Measurements from ENCODE around the gene ERICH6. TPM values are rescaled to one million over a fixed set of nuclear protein-coding genes. Genes with fewer than 3 reads are reported as not detected.

ERICH6 gene
- total RNA-seq: not detected

DNA sequence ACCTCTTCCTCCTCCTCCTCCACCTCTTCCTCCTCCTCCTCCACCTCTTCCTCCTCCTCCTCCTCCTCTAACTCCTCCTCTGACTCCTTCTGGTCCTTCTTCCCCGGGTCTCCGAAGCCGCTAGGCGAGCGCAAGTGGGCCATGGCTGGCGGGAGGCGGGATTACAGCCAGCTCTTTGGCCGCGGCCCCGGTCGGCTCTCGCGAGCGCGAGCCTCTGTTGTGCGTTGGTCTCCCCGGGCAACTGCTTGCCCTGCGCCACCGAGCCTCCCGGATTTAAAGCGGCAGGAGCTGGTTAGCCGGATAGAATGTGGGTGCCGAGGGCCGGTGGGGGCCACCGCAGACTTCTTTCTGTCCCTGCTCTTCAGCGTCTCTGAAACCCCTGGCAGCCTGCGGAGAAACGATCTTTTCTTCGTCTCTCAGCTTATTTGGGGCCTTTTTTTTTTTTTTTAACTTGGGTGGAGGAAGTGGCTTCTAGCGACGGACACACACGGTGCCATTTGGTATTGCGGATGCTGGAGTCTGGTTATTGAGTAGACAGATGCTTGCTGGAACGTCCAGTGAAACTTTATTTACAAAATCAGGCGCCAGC lies at the start of gene ERICH6:
TSS of gene ERICH6 (minus strand) at position 165 of the 589 bp plus-strand sequence. CDS start at position 143, 22 bp downstream.
- Histone ChIP-seq H3K27me3 (no peaks in the 10 kb centered on the region), H3K27ac (peak within 1 kb of the TSS; percentile 84), H3K4me1 (peaks cover 6% of the 10 kb centered on the region), H3K9me3 (no peaks in the 10 kb centered on the region), H3K36me3 (no peaks in the 10 kb centered on the region), H3K4me3 (peak within 1 kb of the TSS; percentile 41 to 67)
- TF ChIP-seq POLR2AphosphoS5 (IDR thresholded peaks at IDR 0.05; ENCODE audit: insufficient read depth in 1 of 2, low read depth in 1 of 2) (peak; percentile 34 to 63), POLR2A (IDR thresholded peaks at IDR 0.05) (peak in 1 of 2 donors; percentile 7), CTCF (IDR thresholded peaks at IDR 0.05) (peak in 1 of 3 experiments; percentile 20)
- intact Hi-C loops (cut with DNase I): loop anchor here (2.0 kb wide), 1 partner anchor 99 kb away; no protein-coding TSS in a partner anchor
- DNase-seq (ENCODE audit: extremely low spot score in 2 of 2): no peak

- no peaks in the 10 kb centered on the region for H3K36me3 ChIP-seq
- peaks cover 100% of the 10 kb centered on the region for H3K4me1 ChIP-seq
- intact Hi-C loops (cut with DNase I): no loop called here
- no peaks in the 10 kb centered on the region for H3K9me3 ChIP-seq
- H3K27ac ChIP-seq: peak overlapping the region; percentile 54
- peak in 1 of 2 donors; percentile 58 for DNase-seq (ENCODE audit: extremely low spot score in 2 of 2)
- no peaks in the 10 kb centered on the region for H3K27me3 ChIP-seq
- TF ChIP-seq POLR2AphosphoS5 (IDR thresholded peaks at IDR 0.05; ENCODE audit: insufficient read depth in 1 of 2, low read depth in 1 of 2) (peak in 1 of 2 donors; percentile 62), CTCF (IDR thresholded peaks at IDR 0.05) (no peak)
- H3K4me3 ChIP-seq: peak overlapping the region in 1 of 2 donors; percentile 4
These were observed 48.1 kb upstream of the ERICH6 start for GRCh38 chr3:150751781-150752263.

DNA sequence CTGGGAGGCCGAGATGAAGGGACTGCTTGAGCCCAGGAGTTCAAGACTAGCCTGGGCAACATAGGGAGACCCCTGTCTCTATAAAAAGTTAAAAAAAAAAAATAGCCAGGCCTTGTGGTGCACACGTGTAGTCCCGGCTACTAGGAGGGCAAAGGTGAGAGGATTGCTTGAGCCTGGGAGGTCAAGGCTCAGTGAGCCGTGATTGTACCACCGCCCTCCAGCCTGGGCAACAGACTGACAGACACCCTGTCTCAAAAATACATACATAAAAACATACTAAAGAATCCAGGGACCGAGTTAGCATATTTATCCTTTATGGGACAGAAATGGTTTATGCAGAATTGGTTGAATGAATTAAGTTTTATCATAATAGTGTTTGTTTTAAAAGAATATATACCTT lies 45.5 kb upstream of the ERICH6 start:
- intact Hi-C loops (cut with DNase I): no loop called here
- no peaks in the 10 kb centered on the region for H3K9me3 ChIP-seq
- no peak for TF ChIP-seq POLR2AphosphoS5 (IDR thresholded peaks at IDR 0.05; ENCODE audit: insufficient read depth in 1 of 2, low read depth in 1 of 2)
- no peak for TF ChIP-seq POLR2A (IDR thresholded peaks at IDR 0.05)
- no peak for TF ChIP-seq CTCF (IDR thresholded peaks at IDR 0.05)
- H3K27me3 ChIP-seq: no peaks in the 10 kb centered on the region
- H3K4me3 ChIP-seq: no peak overlapping the region
- H3K27ac ChIP-seq: no peak overlapping the region
- H3K4me1 ChIP-seq: peaks cover 100% of the 10 kb centered on the region
- DNase-seq (ENCODE audit: extremely low spot score in 2 of 2): no peak
- H3K36me3 ChIP-seq: no peaks in the 10 kb centered on the region

DNA sequence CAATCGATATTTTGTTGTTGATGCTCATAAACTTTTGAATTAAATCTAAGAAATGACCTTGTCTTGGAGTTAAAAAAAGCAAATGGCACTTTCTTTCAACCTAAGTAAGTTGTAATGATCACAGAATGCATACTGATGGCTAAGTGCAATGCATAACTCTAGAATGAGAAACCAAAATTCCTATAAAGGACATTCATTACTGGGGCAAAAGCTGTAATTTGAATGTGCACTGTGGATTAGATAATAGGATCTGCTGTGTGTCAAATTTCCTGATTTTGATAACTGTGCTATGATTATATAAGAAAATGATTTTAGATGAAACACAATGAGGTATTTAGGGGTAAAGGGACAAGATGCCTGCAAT lies 44.9 kb upstream of the ERICH6 start:
- H3K27me3 ChIP-seq: no peaks in the 10 kb centered on the region
- intact Hi-C loops (cut with DNase I): no loop called here
- no peak for DNase-seq (ENCODE audit: extremely low spot score in 2 of 2)
- H3K9me3 ChIP-seq: no peaks in the 10 kb centered on the region
- no peak overlapping the region for H3K4me3 ChIP-seq
- H3K27ac ChIP-seq: no peak overlapping the region
- peaks cover 100% of the 10 kb centered on the region for H3K4me1 ChIP-seq
- H3K36me3 ChIP-seq: no peaks in the 10 kb centered on the region
- TF ChIP-seq POLR2A (IDR thresholded peaks at IDR 0.05): no peak
- TF ChIP-seq POLR2AphosphoS5 (IDR thresholded peaks at IDR 0.05; ENCODE audit: insufficient read depth in 1 of 2, low read depth in 1 of 2): no peak
- TF ChIP-seq CTCF (IDR thresholded peaks at IDR 0.05): no peak
